Neural progenitor cell (in vitro differentiated cells): ENCODE data around the gene STUB1.

Experiments used
- EZH2phosphoT487 ChIP-seq: fragments of 200-600 bp; sonication (generic); IDR thresholded peaks from 2 replicates; pipeline ENCODE4 v1.6.1; 2017; ENCODE audit warnings: antibody characterized with exemption
- TF ChIP-seq, protein P1 (sequence below): fragments of 200-600 bp; sonication (generic); IDR thresholded peaks from 2 replicates; pipeline ENCODE4 v1.5.1; 2017; ENCODE audit warnings: antibody characterized with exemption, mild to moderate bottlenecking

DNA sequence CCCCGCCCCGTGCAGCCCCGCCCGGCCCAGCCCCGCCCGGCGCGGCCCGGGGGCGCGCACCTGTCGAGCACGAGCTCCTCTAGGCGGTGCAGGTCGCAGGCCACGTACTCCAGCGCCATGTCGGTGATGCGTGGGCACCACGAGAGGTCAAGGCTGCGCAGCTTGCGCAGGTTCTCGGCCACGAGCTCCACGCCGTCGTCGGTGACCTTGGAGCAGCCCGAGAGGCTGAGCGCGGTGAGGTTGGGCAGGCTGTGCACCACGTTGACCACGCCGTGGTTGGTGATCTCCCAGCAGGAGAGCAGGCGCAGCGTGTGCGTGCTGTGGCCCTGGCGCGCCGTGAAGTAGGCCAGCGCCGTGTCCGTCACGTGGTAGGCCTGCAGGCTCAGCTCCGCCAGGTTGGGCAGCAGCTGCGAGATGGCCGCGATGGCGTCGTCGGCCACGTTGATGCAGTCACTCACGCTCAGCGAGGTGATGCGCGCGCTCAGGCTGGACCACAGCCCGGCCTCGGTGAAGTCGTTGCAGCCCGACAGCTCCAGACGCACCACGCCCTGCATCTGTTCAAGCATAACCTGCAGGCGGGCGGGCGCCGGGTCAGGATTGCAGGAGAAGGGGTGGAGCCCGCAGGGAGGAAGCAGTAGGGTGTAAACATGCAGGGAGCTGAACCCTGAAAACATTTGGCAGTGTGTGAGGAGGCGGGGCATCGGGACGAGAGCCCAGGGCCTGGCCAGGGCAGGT is 15.3 kb downstream of the STUB1 start:
- TF ChIP-seq, protein P1, sequence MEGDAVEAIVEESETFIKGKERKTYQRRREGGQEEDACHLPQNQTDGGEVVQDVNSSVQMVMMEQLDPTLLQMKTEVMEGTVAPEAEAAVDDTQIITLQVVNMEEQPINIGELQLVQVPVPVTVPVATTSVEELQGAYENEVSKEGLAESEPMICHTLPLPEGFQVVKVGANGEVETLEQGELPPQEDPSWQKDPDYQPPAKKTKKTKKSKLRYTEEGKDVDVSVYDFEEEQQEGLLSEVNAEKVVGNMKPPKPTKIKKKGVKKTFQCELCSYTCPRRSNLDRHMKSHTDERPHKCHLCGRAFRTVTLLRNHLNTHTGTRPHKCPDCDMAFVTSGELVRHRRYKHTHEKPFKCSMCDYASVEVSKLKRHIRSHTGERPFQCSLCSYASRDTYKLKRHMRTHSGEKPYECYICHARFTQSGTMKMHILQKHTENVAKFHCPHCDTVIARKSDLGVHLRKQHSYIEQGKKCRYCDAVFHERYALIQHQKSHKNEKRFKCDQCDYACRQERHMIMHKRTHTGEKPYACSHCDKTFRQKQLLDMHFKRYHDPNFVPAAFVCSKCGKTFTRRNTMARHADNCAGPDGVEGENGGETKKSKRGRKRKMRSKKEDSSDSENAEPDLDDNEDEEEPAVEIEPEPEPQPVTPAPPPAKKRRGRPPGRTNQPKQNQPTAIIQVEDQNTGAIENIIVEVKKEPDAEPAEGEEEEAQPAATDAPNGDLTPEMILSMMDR, result no peak
- peak; percentile 71 for TF ChIP-seq EZH2phosphoT487
